ENCODE measurements around the gene P2RY2. TPM values are rescaled to one million over a fixed set of nuclear protein-coding genes. Genes with fewer than 3 reads are reported as not detected.

P2RY2 gene
- total RNA-seq, 5 donors from 2014 or later (not counting 1 experiment from before 2014, with no cell fraction given): 0.12 TPM; not detected in 4

GRCh38 chr11:73173755-73174494 lies 44.2 kb upstream of the P2RY2 start:
- ATAC-seq (replicated peaks in 1 of 4): no peak
- Mint-ChIP-seq H3K9me3 (no peaks in the 10 kb centered on the region), H3K36me3 (no peaks in the 10 kb centered on the region), H3K27ac (no peak overlapping the region), H3K27me3 (peaks cover 0 to 2% of the 10 kb centered on the region in 2 donors), H3K4me3 (no peak overlapping the region), H3K4me1 (peaks cover 6 to 13% (median 12%) of the 10 kb centered on the region in 3 donors)
- no peak overlapping the region for H3K27ac ChIP-seq (ENCODE audit: low read length)
- H3K27me3 ChIP-seq (replicated peaks in 1 of 2; ENCODE audit: control insufficient read depth in 2 of 2, extremely low read depth in 1 of 2, insufficient read depth in 2 of 2, low read length in 1 of 2): peaks cover 0 to 9% of the 10 kb centered on the region in 2 experiments
- H3K4me3 ChIP-seq (ENCODE audit: control insufficient read depth in 1 of 2, extremely low read depth in 1 of 2, low read length in 1 of 2): no peak overlapping the region
- peaks cover 0 to 9% of the 10 kb centered on the region in 2 experiments for H3K4me1 ChIP-seq (ENCODE audit: control insufficient read depth in 1 of 2, extremely low read depth in 1 of 2, insufficient read depth in 2 of 2, low read length in 2 of 2)
- CTCF ChIA-PET: no interaction called here
- POLR2A ChIA-PET: no interaction called here
- no peak for DNase-seq
- H3K9me3 ChIP-seq: no peaks in the 10 kb centered on the region
- no peaks in the 10 kb centered on the region for H3K36me3 ChIP-seq (ENCODE audit: control insufficient read depth in 2 of 2, extremely low read depth in 1 of 2, insufficient read depth in 1 of 2, low read length in 1 of 2)
- 78% methylated on average over 9 of the region's 11 CpGs for WGBS (ENCODE audit: insufficient coverage)

- Mint-ChIP-seq H3K27ac (no peak overlapping the region), H3K27me3 (peaks cover 0 to 1% of the 10 kb centered on the region in 2 donors)
- no peak overlapping the region for H3K4me3 ChIP-seq (ENCODE audit: control insufficient read depth in 1 of 2, extremely low read depth in 1 of 2, low read length in 1 of 2)
These were observed 43.6 kb upstream of the P2RY2 start for GRCh38 chr11:73174495-73174791.

GRCh38 chr11:73175551-73176144 lies 42.4 kb upstream of the P2RY2 start:
- Histone ChIP-seq H3K4me3 (ENCODE audit: control insufficient read depth in 1 of 2, extremely low read depth in 1 of 2, low read length in 1 of 2) (no peak overlapping the region), H3K4me1 (ENCODE audit: control insufficient read depth in 1 of 2, extremely low read depth in 1 of 2, insufficient read depth in 2 of 2, low read length in 2 of 2) (peaks cover 0 to 9% of the 10 kb centered on the region in 2 experiments), H3K36me3 (ENCODE audit: control insufficient read depth in 2 of 2, extremely low read depth in 1 of 2, insufficient read depth in 1 of 2, low read length in 1 of 2) (no peaks in the 10 kb centered on the region), H3K27me3 (replicated peaks in 1 of 2; ENCODE audit: control insufficient read depth in 2 of 2, extremely low read depth in 1 of 2, insufficient read depth in 2 of 2, low read length in 1 of 2) (peaks cover 0 to 13% of the 10 kb centered on the region in 2 experiments), H3K27ac (ENCODE audit: low read length) (no peak overlapping the region), H3K9me3 (no peaks in the 10 kb centered on the region)
- 80% methylated on average over 5 of the region's 5 CpGs for WGBS (ENCODE audit: insufficient coverage)
- ATAC-seq (replicated peaks in 1 of 4): no peak
- peak overlapping the region in 1 of 2 donors; percentile 65 for H3K27ac Mint-ChIP-seq
- H3K9me3 Mint-ChIP-seq: no peaks in the 10 kb centered on the region
- peaks cover 0 to 3% of the 10 kb centered on the region in 2 donors for H3K27me3 Mint-ChIP-seq
- H3K4me1 Mint-ChIP-seq: peaks cover 6 to 13% (median 12%) of the 10 kb centered on the region in 3 donors
- DNase-seq: no peak
- CTCF ChIA-PET: interaction anchor here (0.5 to 1.1 kb wide), 4 partner anchors 251 to 450 kb away, joined by 3 to 4 read pairs (median 3); no protein-coding TSS in a partner anchor
- POLR2A ChIA-PET: interaction anchor here in 1 of 2 donors (0.6 kb wide), 1 partner anchor 11 kb away, joined by 5 read pairs; no protein-coding TSS in a partner anchor
- no peak overlapping the region for H3K4me3 Mint-ChIP-seq
- no peaks in the 10 kb centered on the region for H3K36me3 Mint-ChIP-seq

More at GRCh38 chr11:73174495-73174791, 43.6 kb upstream of the P2RY2 start:
- Mint-ChIP-seq H3K4me3 (no peak overlapping the region), H3K9me3 (no peaks in the 10 kb centered on the region), H3K4me1 (peaks cover 6 to 13% (median 12%) of the 10 kb centered on the region in 3 donors), H3K36me3 (no peaks in the 10 kb centered on the region)
- 76% methylated on average over 3 of the region's 3 CpGs for WGBS (ENCODE audit: insufficient coverage)
- ATAC-seq (replicated peaks in 1 of 4) (no peak), DNase-seq (no peak)
- Histone ChIP-seq H3K36me3 (ENCODE audit: control insufficient read depth in 2 of 2, extremely low read depth in 1 of 2, insufficient read depth in 1 of 2, low read length in 1 of 2) (no peaks in the 10 kb centered on the region), H3K27me3 (replicated peaks in 1 of 2; ENCODE audit: control insufficient read depth in 2 of 2, extremely low read depth in 1 of 2, insufficient read depth in 2 of 2, low read length in 1 of 2) (peaks cover 0 to 9% of the 10 kb centered on the region in 2 experiments), H3K4me1 (ENCODE audit: control insufficient read depth in 1 of 2, extremely low read depth in 1 of 2, insufficient read depth in 2 of 2, low read length in 2 of 2) (peaks cover 0 to 9% of the 10 kb centered on the region in 2 experiments), H3K27ac (ENCODE audit: low read length) (no peak overlapping the region), H3K9me3 (no peaks in the 10 kb centered on the region)
- ChIA-PET POLR2A (no interaction called here), CTCF (no interaction called here)

- Mint-ChIP-seq H3K4me1 (peaks cover 6 to 13% (median 12%) of the 10 kb centered on the region in 3 donors), H3K4me3 (no peak overlapping the region), H3K9me3 (no peaks in the 10 kb centered on the region), H3K27ac (peak overlapping the region; percentile 17 to 65), H3K36me3 (no peaks in the 10 kb centered on the region), H3K27me3 (peaks cover 0 to 3% of the 10 kb centered on the region in 2 donors)
- ATAC-seq (replicated peaks in 1 of 4): no peak
- no peaks in the 10 kb centered on the region for H3K36me3 ChIP-seq (ENCODE audit: control insufficient read depth in 2 of 2, extremely low read depth in 1 of 2, insufficient read depth in 1 of 2, low read length in 1 of 2)
- ChIA-PET POLR2A (no interaction called here), CTCF (interaction anchor here (0.5 to 3.2 kb wide), 6 partner anchors 19 to 451 kb away, joined by 3 to 24 read pairs (median 4); no protein-coding TSS in a partner anchor)
- H3K4me1 ChIP-seq (ENCODE audit: control insufficient read depth in 1 of 2, extremely low read depth in 1 of 2, insufficient read depth in 2 of 2, low read length in 2 of 2): peaks cover 0 to 9% of the 10 kb centered on the region in 2 experiments
- no peaks in the 10 kb centered on the region for H3K9me3 ChIP-seq
- DNase-seq: no peak
- no peak overlapping the region for H3K4me3 ChIP-seq (ENCODE audit: control insufficient read depth in 1 of 2, extremely low read depth in 1 of 2, low read length in 1 of 2)
- H3K27ac ChIP-seq (ENCODE audit: low read length): no peak overlapping the region
- WGBS (ENCODE audit: insufficient coverage): 100% methylated on average over 4 of the region's 5 CpGs
- peaks cover 0 to 13% of the 10 kb centered on the region in 2 experiments for H3K27me3 ChIP-seq (replicated peaks in 1 of 2; ENCODE audit: control insufficient read depth in 2 of 2, extremely low read depth in 1 of 2, insufficient read depth in 2 of 2, low read length in 1 of 2)
These were observed 41.8 kb upstream of the P2RY2 start for GRCh38 chr11:73176145-73176873.

GRCh38 chr11:73176874-73177155 lies 41.3 kb upstream of the P2RY2 start:
- Mint-ChIP-seq H3K27ac (no peak overlapping the region), H3K4me3 (no peak overlapping the region), H3K4me1 (peaks cover 6 to 13% (median 12%) of the 10 kb centered on the region in 3 donors), H3K27me3 (peaks cover 0 to 3% of the 10 kb centered on the region in 2 donors), H3K36me3 (no peaks in the 10 kb centered on the region), H3K9me3 (no peaks in the 10 kb centered on the region)
- H3K9me3 ChIP-seq: no peaks in the 10 kb centered on the region
- ChIA-PET CTCF (interaction anchor here (0.6 to 3.2 kb wide), 8 partner anchors 19 to 1414 kb away, joined by 3 to 24 read pairs (median 4); no protein-coding TSS in a partner anchor), POLR2A (no interaction called here)
- H3K36me3 ChIP-seq (ENCODE audit: control insufficient read depth in 2 of 2, extremely low read depth in 1 of 2, insufficient read depth in 1 of 2, low read length in 1 of 2): no peaks in the 10 kb centered on the region
- ATAC-seq (replicated peaks in 1 of 4): no peak
- H3K27ac ChIP-seq (ENCODE audit: low read length): no peak overlapping the region
- no peak overlapping the region for H3K4me3 ChIP-seq (ENCODE audit: control insufficient read depth in 1 of 2, extremely low read depth in 1 of 2, low read length in 1 of 2)
- H3K27me3 ChIP-seq (replicated peaks in 1 of 2; ENCODE audit: control insufficient read depth in 2 of 2, extremely low read depth in 1 of 2, insufficient read depth in 2 of 2, low read length in 1 of 2): peaks cover 0 to 13% of the 10 kb centered on the region in 2 experiments
- peaks cover 0 to 9% of the 10 kb centered on the region in 2 experiments for H3K4me1 ChIP-seq (ENCODE audit: control insufficient read depth in 1 of 2, extremely low read depth in 1 of 2, insufficient read depth in 2 of 2, low read length in 2 of 2)
- no CpG with 5 or more reads among the region's 1 CpG for WGBS (ENCODE audit: insufficient coverage)
- DNase-seq: no peak

GRCh38 chr11:73177380-73177777 lies 40.7 kb upstream of the P2RY2 start:
- Histone ChIP-seq H3K27ac (ENCODE audit: low read length) (no peak overlapping the region), H3K27me3 (replicated peaks in 1 of 2; ENCODE audit: control insufficient read depth in 2 of 2, extremely low read depth in 1 of 2, insufficient read depth in 2 of 2, low read length in 1 of 2) (peaks cover 0 to 13% of the 10 kb centered on the region in 2 experiments), H3K9me3 (no peaks in the 10 kb centered on the region), H3K4me1 (ENCODE audit: control insufficient read depth in 1 of 2, extremely low read depth in 1 of 2, insufficient read depth in 2 of 2, low read length in 2 of 2) (peaks cover 0 to 9% of the 10 kb centered on the region in 2 experiments), H3K36me3 (ENCODE audit: control insufficient read depth in 2 of 2, extremely low read depth in 1 of 2, insufficient read depth in 1 of 2, low read length in 1 of 2) (no peaks in the 10 kb centered on the region), H3K4me3 (ENCODE audit: control insufficient read depth in 1 of 2, extremely low read depth in 1 of 2, low read length in 1 of 2) (no peak overlapping the region)
- ChIA-PET CTCF (interaction anchor here (0.6 to 3.2 kb wide), 12 partner anchors 9 to 1413 kb away, joined by 3 to 24 read pairs (median 4); no protein-coding TSS in a partner anchor), POLR2A (no interaction called here)
- Mint-ChIP-seq H3K4me1 (peaks cover 6 to 13% (median 12%) of the 10 kb centered on the region in 3 donors), H3K27me3 (peaks cover 0 to 3% of the 10 kb centered on the region in 2 donors), H3K36me3 (no peaks in the 10 kb centered on the region), H3K4me3 (no peak overlapping the region), H3K9me3 (no peaks in the 10 kb centered on the region), H3K27ac (no peak overlapping the region)
- no peak for DNase-seq
- 81% methylated on average over 3 of the region's 3 CpGs for WGBS (ENCODE audit: insufficient coverage)
- no peak for ATAC-seq (replicated peaks in 1 of 4)
